Mucosa of descending colon (tissue), 3 donors: ENCODE results near the gene OR6C68. TPM values are rescaled to one million over a fixed set of nuclear protein-coding genes. Genes with fewer than 3 reads are reported as not detected.
"Not testable (repeated sequence)": the region's sequence is repeated elsewhere in the genome, so short reads cannot be mapped to it uniquely, and the experiment has no call there.

Source experiments
- ATAC-seq: fragments of 200-7000 bp; cut with Tn5 transposase; one replicate; pipeline ENCODE4 v1.9.1; 2020; ENCODE audit warnings: mild to moderate bottlenecking, moderate library complexity
- DNase-seq, 3 donors: peaks; one replicate each; pipeline ENCODE4 v3.0.0-alpha.2; 2020
- H3K36me3 ChIP-seq: fragments of 200-600 bp; one replicate; pipeline ENCODE4 v1.8.0; 2021; ENCODE audit warnings: low read depth, mild to moderate bottlenecking
- H3K4me1 ChIP-seq: fragments of 200-600 bp; one replicate; pipeline ENCODE4 v1.8.0; 2021; ENCODE audit warnings: low read depth, mild to moderate bottlenecking
- H3K4me3 ChIP-seq: fragments of 200-600 bp; one replicate; pipeline ENCODE4 v1.8.0; 2021; ENCODE audit warnings: mild to moderate bottlenecking
- H3K9me3 ChIP-seq: fragments of 200-600 bp; one replicate; pipeline ENCODE4 v1.8.0; 2021; ENCODE audit warnings: mild to moderate bottlenecking
- intact Hi-C, 2 donors: fragments of 100-400 bp; cut with DNase I in 1 of 2; cut with micrococcal nuclease in 1 of 2; formaldehyde crosslinking; loops; one replicate each; pipeline versions ENCODE4 v1.11.0 to v1.11.1; 2022; cut with DNase I, micrococcal nuclease
- long read RNA-seq, 2 donors: library from polyadenylated mRNA; unstranded; transcript quantifications; one replicate each; pipeline ENCODE4 v2.0.0, GENCODE V29; 2019 to 2021
- total RNA-seq, 3 donors: library from RNA; stranded (reverse); fragmentation: NEBNext Ultra II Directional in 2 of 3; extraction: Animal tissue kit (Norgen Biotek cat#: 25700) in 2 of 3; gene quantifications; one replicate each; pipeline versions ENCODE4 v1.2.1 to v1.2.4, GENCODE V29; 2021 to 2023
- TF ChIP-seq, protein P1 (sequence below): fragments of 200-600 bp; IDR thresholded peaks from one replicate; pipeline ENCODE4 v1.8.0; 2022; ENCODE audit warnings: antibody characterized with exemption, mild to moderate bottlenecking
- donor health status: DM: no; HTN: no; CAD: no; lungs with moderate emphysema.
- donor health status: DM: no; HTN: no; CAD: no.
- donor health status: DM: no; HTN: yes; CAD: no.

Gene OR6C68
- total RNA-seq = not detected
- long read RNA-seq, donor 1 = 0 reads
- long read RNA-seq, donor 2 = 0 reads

DNA sequence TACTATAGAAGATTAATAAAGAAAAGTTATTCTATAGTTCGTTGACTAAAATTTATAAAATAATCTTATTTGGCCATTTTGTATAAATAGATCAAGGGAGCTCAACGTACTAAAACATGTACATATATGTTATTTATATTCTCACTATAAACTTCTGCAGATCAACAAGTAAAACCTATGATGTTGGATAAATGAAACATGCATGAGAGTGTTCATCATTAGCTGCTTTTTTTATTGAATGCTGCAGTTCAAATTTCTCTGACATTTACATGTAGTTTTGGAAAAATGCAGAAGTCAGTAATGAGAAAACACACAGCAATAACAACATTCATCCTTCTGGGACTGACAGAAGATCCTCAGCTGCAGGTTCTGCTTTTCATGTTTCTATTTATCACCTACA lies at the start of gene OR6C68:
OR6C68 (plus strand) TSS at position 301 of the 400 bp plus-strand sequence; CDS start at position 301, 0 bp downstream.
- TF ChIP-seq, protein P1, sequence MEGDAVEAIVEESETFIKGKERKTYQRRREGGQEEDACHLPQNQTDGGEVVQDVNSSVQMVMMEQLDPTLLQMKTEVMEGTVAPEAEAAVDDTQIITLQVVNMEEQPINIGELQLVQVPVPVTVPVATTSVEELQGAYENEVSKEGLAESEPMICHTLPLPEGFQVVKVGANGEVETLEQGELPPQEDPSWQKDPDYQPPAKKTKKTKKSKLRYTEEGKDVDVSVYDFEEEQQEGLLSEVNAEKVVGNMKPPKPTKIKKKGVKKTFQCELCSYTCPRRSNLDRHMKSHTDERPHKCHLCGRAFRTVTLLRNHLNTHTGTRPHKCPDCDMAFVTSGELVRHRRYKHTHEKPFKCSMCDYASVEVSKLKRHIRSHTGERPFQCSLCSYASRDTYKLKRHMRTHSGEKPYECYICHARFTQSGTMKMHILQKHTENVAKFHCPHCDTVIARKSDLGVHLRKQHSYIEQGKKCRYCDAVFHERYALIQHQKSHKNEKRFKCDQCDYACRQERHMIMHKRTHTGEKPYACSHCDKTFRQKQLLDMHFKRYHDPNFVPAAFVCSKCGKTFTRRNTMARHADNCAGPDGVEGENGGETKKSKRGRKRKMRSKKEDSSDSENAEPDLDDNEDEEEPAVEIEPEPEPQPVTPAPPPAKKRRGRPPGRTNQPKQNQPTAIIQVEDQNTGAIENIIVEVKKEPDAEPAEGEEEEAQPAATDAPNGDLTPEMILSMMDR = no peak

GRCh38 chr12:55443776-55444175 lies 48.4 kb upstream of the OR6C68 start, which contains the start of gene OR6C2:
Gene OR6C2, plus strand, starts transcription at chr12:55444076. Its CDS starts 8,138 bp downstream, at chr12:55452214.
- H3K9me3 ChIP-seq = peaks cover 6% of the 10 kb centered on the region
- H3K36me3 ChIP-seq = no peaks in the 10 kb centered on the region
- DNase-seq (no peak), ATAC-seq (no peak)
- intact Hi-C loops = no loop called here
- TF ChIP-seq, protein P1 = no peak
- no peak within 1 kb of the TSS for H3K4me3 ChIP-seq
- no peaks in the 10 kb centered on the region for H3K4me1 ChIP-seq

More for the DNA sequence above, at the start of gene OR6C68:
- Histone ChIP-seq H3K9me3 (no peaks in the 10 kb centered on the region), H3K36me3 (no peaks in the 10 kb centered on the region), H3K4me1 (no peaks in the 10 kb centered on the region), H3K4me3 (no peak within 1 kb of the TSS)
- DNase-seq (no peak), ATAC-seq (no peak)
- intact Hi-C loops = no loop called here

GRCh38 chr12:55445357-55445756 lies 46.8 kb upstream of the OR6C68 start:
- Histone ChIP-seq H3K36me3 (no peaks in the 10 kb centered on the region), H3K4me3 (no peak overlapping the region), H3K4me1 (no peaks in the 10 kb centered on the region), H3K9me3 (peaks cover 6% of the 10 kb centered on the region)
- no peak for DNase-seq
- TF ChIP-seq, protein P1 = no peak
- intact Hi-C loops = no loop called here
- no peak for ATAC-seq

GRCh38 chr12:55446326-55446725 lies 45.9 kb upstream of the OR6C68 start:
- no peak for DNase-seq
- H3K36me3 ChIP-seq = no peaks in the 10 kb centered on the region
- no peaks in the 10 kb centered on the region for H3K4me1 ChIP-seq
- TF ChIP-seq, protein P1 = no peak
- H3K4me3 ChIP-seq = no peak overlapping the region
- intact Hi-C loops = no loop called here
- no peak for ATAC-seq
- peaks cover under 1% of the 10 kb centered on the region for H3K9me3 ChIP-seq

GRCh38 chr12:55448825-55449224 lies 43.4 kb upstream of the OR6C68 start:
- no peaks in the 10 kb centered on the region for H3K9me3 ChIP-seq
- TF ChIP-seq, protein P1 = no peak
- no peaks in the 10 kb centered on the region for H3K36me3 ChIP-seq
- H3K4me1 ChIP-seq = no peaks in the 10 kb centered on the region
- DNase-seq (no peak), ATAC-seq (no peak)
- H3K4me3 ChIP-seq = no peak overlapping the region
- intact Hi-C loops = no loop called here

DNA sequence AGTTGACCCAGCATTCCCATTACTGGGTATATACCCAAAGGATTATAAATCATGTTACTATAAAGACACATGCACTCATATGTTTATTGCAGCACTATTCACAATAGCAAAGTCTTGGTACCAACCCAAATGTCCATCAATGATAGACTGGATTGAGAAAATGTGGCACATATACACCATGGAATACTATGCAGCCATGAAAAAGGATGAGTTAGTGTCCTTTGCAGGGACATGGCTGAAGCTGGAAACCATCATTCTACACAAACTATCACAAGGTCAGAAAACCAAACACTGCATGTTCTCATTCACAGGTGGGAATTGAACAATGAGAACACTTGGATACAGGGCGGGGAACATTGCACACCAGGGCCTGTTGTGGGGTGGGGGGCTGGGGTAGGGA lies 27.3 kb upstream of the OR6C68 start:
- intact Hi-C loops, ATAC-seq, DNase-seq, H3K9me3 ChIP-seq, H3K4me1 ChIP-seq, H3K36me3 ChIP-seq, H3K4me3 ChIP-seq: not testable (repeated sequence)
